Right kidney (tissue), 1 donor: ENCODE results near the gene STUM.

Experiments used
- DNase-seq: peaks from one replicate; pipeline ENCODE4 v3.0.0-alpha.2; 2016

The STUM gene

DNA sequence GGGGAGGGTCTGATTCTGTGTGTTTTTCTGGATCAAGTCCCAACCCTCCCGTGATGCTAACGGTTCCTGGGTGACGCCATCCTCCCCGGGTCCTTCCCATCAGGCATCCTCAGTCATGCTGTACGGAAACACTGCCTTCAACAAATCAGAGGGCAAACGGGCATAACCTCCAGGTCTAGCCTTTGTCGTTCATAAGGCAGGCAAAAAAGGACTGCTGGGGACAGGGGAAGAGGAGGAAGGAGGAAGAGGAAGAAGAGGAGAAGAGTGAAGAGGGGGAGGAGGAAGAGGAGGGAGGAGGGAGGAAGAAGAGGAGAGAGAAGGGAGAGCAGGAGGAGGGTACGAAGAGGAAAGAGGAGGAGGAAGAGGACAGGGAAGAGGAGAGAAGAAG lies 106.1 kb downstream of the STUM start:
- DNase-seq: no peak

DNA sequence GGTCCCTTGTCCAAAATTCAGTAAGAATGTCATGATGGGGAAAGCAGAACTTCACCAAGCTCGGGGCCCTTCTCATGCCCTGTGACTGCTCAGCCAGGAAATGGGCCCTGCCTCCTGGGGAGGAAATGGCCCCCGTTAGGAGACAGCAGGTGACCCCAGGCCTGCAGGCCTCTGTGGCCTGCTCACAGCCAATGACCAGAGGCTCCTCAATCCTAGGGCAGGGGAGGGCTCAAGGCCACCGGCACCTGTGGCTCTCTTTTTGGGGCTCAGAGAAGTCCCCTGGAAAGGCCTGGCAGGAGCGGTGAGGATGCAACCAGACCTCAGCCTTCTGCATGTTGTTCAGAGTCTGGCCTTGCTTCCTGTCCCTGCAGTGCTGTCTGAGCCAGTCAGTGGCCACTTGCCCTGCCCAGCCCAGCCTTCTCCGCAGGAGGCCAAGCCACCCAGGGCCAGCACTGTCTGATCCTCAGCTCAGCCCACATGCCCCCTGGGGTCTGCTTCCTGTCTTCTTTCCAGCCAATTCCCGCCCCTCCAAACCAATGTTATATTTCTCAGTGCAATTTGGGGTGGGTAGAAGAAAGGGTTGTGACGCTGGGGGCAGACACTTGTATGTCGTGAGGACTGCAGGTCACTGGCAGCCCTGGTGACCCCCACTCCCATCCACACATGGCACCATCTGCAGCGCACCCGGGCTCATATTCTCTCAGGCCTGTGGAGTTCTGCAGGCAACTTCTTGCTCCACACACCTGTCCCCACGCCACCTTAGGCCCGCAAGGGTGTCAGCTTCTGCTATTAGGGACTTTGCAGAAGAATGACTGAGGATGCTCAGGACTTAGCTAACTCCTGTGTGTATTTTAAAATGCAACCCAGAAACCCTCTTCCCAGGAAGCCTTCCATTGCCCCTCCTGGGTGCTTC lies 106.9 kb downstream of the STUM start:
- DNase-seq: no peak

DNA sequence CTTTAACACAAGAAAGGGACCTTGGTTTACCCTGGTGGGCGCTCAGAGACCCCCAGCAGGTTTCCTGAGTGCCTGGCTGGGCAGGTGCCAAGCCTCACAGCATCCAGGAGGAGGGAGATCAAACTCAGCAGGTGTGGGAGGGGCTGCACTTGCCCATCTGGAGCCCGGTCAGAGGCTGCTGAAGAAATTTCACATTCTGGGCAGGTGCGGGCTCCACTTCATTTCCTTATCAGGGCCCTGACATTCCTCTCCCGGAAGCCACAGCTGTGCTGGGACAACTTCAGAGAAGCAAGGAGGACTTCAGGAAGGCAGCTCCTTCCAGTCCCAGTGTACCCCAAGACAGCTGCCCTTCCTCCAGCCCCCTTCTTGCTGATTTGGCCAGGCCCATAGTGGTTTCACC lies 107.6 kb downstream of the STUM start:
- DNase-seq: no peak

GRCh38 chr1:226656601-226657277 lies 108.2 kb downstream of the STUM start:
- no peak for DNase-seq

DNA sequence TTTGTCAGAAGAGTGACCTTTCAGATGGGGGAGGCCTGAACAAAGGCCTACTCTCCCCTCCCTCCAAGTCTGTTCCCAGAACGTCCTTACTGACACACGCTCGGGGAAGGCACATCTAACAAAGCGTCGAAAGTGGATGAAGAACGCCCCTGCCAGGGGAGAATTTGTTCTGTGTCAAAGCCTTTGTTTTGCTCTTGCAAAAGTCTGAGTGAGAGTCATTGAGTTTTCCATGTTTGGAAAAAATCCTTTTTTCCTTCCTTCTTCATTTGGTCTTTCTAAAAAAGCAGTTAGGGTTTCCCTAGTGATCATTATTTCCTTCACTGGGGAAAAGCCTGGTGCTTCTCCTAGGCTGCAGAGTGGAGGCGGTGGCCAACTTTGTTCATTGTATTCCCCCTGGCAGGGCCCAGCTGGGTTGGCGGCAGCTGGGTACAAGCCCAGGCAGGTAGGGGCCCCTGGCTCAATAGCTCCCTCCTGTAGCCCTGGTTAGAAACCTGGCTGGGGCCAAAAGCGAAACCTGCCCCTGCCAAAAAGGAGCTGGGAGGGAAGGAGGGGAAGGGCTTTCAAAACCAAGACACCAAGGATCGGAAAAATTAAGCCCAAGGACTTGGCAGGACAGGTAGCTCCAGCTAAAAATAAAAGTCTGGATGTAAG lies 109.5 kb downstream of the STUM start:
- no peak for DNase-seq

- DNase-seq: no peak
Measured at GRCh38 chr1:226658546-226659125, 110.1 kb downstream of the STUM start.
